Activated CD4-positive, alpha-beta T cell treated with anti-CD3 and anti-CD28 coated beads, Interleukin-2, Interleukin-6, amounts not matched to agents 100 ng/mL and 50 ng/mL, durations not matched to agents 16 hours and 8 hours (primary cell): ENCODE measurements around the gene CDK2AP2.
"Not testable (repeated sequence)": the region's sequence is repeated elsewhere in the genome, so short reads cannot be mapped to it uniquely, and the experiment has no call there.

ENCODE experiments used
- DNase-seq: peaks from one replicate; pipeline ENCODE4 v3.0.0-alpha.2; 2020

The CDK2AP2 gene

DNA sequence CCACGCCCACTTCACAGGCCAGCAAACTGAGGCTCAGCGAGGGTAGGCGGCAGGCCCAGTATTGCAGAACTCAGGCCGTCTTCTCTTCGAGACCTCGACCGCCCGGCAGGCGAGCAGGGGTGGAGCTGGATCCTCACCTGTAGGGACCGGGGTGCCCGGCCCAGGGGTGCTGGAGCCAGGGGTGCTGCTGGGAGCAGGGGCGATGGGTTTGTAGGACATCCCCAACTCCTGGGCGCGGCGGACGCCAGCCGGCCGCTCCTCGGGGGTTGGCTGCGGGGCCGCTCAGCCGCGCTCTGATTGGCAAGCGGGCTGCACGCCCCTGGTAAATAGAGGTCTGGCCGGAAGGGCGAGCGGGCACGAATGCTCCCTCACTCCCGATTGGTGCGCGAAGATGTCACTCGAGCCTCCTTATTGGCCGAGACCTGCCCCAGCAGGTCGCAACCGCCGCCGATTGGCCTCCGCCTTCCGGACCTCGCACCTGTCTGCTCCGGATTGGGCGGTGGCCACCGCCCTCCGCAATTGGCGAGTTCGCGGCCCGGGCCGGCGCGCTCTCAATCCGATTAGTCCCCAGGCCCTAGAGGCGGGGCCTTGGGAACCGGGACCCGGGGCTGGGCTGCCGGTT lies at the start of gene CDK2AP2:
Gene CDK2AP2 (minus strand): TSS at position 299 of the 622 bp plus-strand sequence. CDS start 80 bp downstream, at position 219.
- DNase-seq = peak; percentile 100

GRCh38 chr11:67556244-67556643 lies 48.3 kb upstream of the CDK2AP2 start:
- DNase-seq = no peak

GRCh38 chr11:67551697-67552096 lies 43.7 kb upstream of the CDK2AP2 start:
- not testable (repeated sequence) for DNase-seq

DNA sequence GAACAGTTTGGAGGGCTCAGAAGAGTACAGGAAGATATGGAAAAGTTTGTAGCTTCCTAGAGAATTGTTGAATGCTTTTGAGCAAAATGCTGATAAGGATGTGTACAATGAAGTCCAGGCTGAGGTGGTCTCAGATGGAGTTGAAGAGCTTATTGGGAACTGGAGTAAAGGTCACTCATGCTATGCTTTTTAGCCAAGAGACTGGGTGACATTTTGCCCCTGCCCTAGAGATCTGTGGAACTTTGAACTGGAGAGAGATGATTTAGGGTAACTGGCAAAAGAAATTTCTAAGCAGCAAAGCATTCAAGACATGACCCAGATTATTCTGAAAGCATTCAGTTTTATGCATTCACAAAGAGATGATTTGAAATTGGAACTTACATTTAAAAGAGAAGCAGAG lies 43.2 kb upstream of the CDK2AP2 start:
- DNase-seq = no peak

DNA sequence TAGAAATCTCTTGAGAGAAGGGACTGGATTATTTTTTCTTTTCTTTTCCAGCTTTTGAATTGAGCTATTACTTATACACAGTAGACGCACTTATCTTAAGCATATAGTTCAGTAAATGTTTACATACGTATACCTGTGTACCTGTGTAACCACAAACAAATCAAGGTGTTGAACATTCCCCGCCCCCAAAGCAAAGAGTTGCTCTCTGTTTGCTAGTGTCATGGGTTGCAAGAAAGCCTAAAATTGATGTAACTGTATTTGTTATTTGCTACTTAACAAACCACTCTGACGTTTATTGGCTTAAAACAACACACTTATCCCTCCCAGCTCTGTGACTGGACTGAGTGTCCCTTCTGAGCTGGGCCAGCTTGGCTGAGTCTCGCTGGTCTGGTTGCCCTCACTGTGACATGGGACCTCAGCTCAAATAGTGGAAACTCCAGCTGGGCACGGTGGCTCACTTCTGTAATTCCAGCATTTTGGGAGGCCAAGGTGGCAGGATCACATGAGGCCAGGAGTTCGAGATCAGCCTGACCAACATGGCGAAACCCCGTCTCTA lies 40.7 kb upstream of the CDK2AP2 start:
- no peak for DNase-seq

DNA sequence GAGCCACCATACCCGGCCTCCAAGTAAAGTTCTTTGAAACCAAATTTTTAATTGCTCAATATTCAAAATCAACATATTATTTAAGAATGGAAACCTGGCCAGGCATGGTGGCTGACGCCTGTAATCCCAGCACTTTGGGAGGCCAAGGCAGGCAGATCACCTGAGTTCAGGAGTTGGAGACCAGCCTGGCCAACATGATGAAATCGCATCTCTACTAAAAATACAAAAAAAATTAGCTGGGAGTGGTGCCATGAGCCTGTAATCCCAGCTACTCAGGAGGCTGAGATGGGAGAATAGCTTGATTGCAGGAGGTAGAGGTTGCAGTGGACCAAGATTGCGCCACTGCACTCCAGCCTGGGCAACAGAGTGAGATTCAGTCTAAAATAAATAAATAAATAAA lies 40.1 kb upstream of the CDK2AP2 start:
- DNase-seq = not testable (repeated sequence)

DNA sequence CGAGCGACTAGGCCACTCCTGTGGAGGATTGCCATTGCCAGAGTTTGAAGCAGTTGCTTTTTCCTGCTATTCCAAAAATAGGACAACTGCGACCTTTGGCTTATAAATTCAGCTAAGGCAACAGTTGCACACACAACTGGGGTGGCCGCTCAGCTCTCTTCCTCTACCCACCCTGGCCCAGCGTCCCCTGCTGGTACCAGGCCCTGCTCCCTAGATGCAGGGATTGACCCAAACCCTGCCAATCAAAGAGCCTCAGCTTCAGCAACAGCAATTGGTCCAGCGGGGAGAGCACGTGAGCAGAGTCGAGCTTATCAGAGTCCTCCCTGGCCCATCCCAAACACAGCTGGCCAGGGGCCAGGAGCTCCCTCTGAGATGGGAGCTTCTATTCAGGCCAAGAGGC lies 37.3 kb upstream of the CDK2AP2 start:
- no peak for DNase-seq

- DNase-seq = no peak
Observed at GRCh38 chr11:67544616-67545242, 36.8 kb upstream of the CDK2AP2 start.

DNA sequence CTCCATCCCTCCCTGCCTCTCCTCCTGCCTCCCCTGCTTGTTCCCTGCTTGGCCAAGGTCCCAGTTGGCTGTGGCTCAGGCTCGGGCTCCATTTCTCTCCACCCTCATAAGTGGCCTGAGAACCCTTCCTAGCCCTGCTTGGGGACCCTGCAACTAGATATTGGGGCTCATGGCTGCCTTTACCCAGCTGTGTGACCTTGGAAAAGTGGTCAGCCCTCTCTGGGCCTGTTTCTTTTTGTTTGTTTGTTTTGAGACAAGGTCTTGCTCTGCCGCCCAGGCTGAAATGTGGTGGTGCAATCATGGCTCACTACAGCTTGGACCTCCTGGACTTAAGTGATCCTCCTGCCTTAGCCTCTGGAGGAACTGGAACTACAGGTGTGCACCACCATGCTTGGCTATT lies 35.6 kb upstream of the CDK2AP2 start:
- DNase-seq = no peak

GRCh38 chr11:67542971-67543370 lies 35.0 kb upstream of the CDK2AP2 start:
- DNase-seq = no peak

- no peak for DNase-seq
Observed at GRCh38 chr11:67542169-67542568, 34.2 kb upstream of the CDK2AP2 start.

DNA sequence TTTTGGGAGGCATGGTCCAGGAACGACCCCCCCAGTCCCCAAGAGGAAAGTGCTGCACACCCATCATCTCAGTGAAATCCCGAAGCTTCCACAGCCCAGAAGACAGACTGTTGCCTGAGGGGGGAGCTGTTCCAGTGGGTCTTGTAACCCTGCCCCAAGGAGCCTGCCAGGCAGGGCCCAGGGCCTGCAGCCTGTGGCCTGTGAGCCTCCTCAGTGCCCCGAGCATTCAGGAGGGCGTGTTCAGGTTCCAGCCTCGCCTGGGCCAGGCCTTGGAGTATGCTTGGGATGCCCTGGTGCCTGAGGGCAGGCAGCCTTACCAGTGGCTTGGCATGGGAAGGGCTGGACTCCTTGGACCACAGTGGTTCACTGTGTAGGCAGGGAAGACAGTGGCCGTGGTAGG lies 33.2 kb upstream of the CDK2AP2 start:
- no peak for DNase-seq

- DNase-seq = no peak
Observed at GRCh38 chr11:67539550-67539949, 31.6 kb upstream of the CDK2AP2 start.

GRCh38 chr11:67538823-67539505 lies 31.0 kb upstream of the CDK2AP2 start:
- no peak for DNase-seq

DNA sequence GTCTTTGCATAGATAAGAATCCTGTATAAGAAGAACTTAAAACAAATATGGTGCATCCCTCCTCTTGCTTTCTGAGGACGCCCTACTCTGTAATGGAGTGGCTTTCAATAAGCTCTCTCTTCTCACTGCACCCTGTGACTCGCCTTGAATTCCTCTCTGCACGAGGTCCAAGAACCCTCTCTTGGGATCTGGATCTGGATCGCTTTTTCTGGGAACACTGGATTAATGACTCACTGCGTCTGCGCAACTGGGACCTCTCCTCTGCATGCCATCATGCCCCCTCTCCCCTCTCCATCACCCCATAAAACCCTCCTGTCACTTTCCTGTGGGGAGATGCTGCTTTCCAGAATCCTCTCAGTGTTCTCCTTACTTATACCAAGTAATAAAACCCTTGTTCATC lies 30.3 kb upstream of the CDK2AP2 start:
- DNase-seq = no peak

GRCh38 chr11:67535561-67535960 lies 27.6 kb upstream of the CDK2AP2 start:
- no peak for DNase-seq

- no peak for DNase-seq
Observed at GRCh38 chr11:67534070-67534679, 26.2 kb upstream of the CDK2AP2 start.

DNA sequence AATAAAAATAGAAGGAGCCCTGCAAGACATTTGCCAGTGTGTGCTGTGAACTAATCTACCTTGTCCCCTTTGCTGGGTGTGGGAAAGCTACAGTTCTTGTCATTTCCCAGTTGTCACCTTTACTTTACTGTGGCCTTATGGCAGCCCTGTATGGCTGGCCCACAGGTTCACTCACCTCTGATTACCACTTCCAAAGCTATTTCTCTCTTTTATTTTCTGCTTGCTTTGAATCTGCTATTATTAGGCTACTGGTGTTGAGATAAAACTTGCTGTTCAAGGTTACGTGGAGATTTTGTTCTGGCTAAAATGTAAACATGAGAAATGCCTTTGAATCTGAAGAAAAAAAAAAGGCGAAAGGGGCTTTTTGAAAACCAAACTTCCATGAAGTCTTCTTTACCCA lies 24.9 kb upstream of the CDK2AP2 start:
- no peak for DNase-seq

- no peak for DNase-seq
Observed at GRCh38 chr11:67530282-67530592, 22.3 kb upstream of the CDK2AP2 start.

DNA sequence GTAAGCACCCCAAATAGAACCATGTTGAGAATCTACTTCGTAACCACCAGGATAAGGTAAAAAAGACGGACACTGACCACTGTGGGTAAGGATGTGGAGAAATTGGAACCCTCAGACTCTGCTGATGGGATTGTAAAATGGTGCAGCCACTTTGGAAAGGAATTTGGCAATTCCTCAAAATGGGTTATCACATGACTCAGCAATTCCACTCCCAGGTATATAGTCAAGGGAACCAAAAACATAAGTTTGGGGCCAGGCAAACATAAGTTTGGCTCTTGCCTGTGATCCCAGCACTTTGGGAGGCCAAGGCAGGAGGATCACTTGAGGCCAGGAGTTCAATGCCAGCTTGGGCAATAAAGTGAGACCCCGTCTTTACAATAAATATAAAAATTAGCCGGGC lies 20.4 kb upstream of the CDK2AP2 start:
- DNase-seq = no peak

DNA sequence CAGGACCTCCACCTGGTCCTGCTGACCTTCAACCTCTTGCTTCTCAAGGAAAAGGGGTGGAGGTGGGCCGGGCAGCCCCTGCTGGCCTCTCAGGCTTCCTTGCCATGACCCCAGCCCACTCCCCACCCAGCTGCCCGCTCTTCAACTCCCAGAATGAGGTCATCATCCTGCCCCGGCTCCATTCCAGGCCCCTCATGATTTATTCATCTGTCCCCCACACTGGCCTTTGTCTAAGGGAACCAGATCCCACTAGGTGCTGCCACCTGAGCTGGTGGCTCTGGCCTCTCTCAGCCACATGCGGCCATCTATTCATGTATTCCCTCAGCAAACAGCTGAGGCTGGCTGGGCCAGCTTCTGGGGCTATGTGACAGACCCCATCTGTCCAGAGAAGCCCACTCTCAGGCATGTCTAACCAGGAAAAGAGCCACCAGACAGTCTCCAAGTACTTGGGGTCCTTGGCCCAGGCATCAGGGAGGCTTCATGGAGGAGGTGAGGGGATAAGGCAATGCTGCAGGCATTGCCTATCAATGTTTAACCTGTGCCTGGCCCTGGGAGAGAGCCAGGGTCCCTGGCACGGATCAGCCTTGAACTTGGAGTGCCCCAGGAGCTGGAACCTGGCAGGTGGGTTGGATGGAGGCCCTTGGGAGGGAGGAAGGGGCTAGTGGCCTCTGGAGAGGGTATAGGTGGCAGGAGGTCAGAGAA lies 17.5 kb upstream of the CDK2AP2 start:
- no peak for DNase-seq

DNA sequence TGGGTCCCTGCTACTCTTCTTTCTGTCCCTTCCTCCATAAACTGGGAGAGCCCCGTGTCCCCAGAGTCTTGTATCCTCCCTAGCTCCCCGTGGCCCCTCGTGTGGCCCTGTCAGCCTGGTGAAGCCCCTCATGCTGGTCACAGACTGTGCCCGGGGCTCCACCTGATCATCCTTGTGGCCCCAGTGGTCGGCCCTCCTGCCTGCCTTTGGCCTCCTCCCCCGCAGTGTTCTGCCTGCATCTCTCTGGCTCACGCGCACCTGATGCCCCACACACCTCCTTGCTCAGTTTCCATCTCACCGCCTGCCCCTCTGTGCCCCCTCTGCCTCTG lies 16.5 kb upstream of the CDK2AP2 start:
- no peak for DNase-seq
